Caco-2 (cell line): ENCODE data around the gene ZNF30. TPM values are rescaled to one million over a fixed set of nuclear protein-coding genes. Genes with fewer than 3 reads are reported as not detected.

Experiments
- BruUV-seq: library from RNA; stranded (reverse); fragments of 400-500 nt; replicated peaks from 2 replicates; lab custom pipeline; 2021; lab: Mats Ljungman, UMichigan
- CTCF ChIA-PET: fragments of 300-600 bp; sonication (Branson Sonifier 250); formaldehyde crosslinking; loops from one replicate; lab custom pipeline; 2022; ENCODE audit warnings: antibody characterized with exemption; lab: Charles Lee
- POLR2A ChIA-PET: fragments of 300-600 bp; sonication (Branson Sonifier 250); formaldehyde crosslinking; loops from one replicate; lab custom pipeline; 2022; ENCODE audit warnings: antibody characterized with exemption; lab: Charles Lee
- DNase-seq, 2 experiments: peaks; one replicate each; pipeline versions ENCODE4 v3.0.0 to v3.0.0-alpha.2; 2020 to 2022
- H3K27me3 ChIP-seq: replicated peaks from 2 replicates; pipeline ENCODE4 v1.6.0; 2011; ENCODE audit warnings: low read length; ENCODE audit not compliant: control insufficient read depth, insufficient read depth
- H3K36me3 ChIP-seq: 2 replicates; pipeline ENCODE4 v1.5.1; 2011; ENCODE audit warnings: low read length; ENCODE audit not compliant: control insufficient read depth, insufficient read depth
- H3K4me1 ChIP-seq: fragments of 250-450 bp; sonication (Bioruptor Pico); 2 replicates; pipeline ENCODE4 v1.5.1; 2020; ENCODE audit warnings: mild to moderate bottlenecking
- H3K4me3 ChIP-seq: 2 replicates; pipeline ENCODE4 v1.5.1; 2011; ENCODE audit warnings: low read depth, mild to moderate bottlenecking, control low read depth, low read length
- H3K9me3 ChIP-seq: fragments of 250-450 bp; sonication (Bioruptor Pico); 2 replicates; pipeline ENCODE4 v1.5.1; 2020; ENCODE audit warnings: mild to moderate bottlenecking, moderate library complexity
- H3K27ac Mint-ChIP-seq: one replicate; pipeline ENCODE4 v1.8.0; 2022; ENCODE audit warnings: mixed read lengths; ENCODE audit not compliant: unreplicated experiment
- H3K27me3 Mint-ChIP-seq: one replicate; pipeline ENCODE4 v1.8.0; 2022; ENCODE audit warnings: mixed read lengths; ENCODE audit not compliant: insufficient read depth, unreplicated experiment
- H3K36me3 Mint-ChIP-seq: one replicate; pipeline ENCODE4 v1.8.0; 2022; ENCODE audit warnings: mild to moderate bottlenecking, mixed read lengths; ENCODE audit not compliant: insufficient read depth, unreplicated experiment
- H3K4me1 Mint-ChIP-seq: one replicate; pipeline ENCODE4 v1.8.0; 2022; ENCODE audit warnings: low read depth, mixed read lengths; ENCODE audit not compliant: unreplicated experiment
- H3K4me3 Mint-ChIP-seq: one replicate; pipeline ENCODE4 v1.8.0; 2022; ENCODE audit warnings: mild to moderate bottlenecking, moderate library complexity, mixed read lengths; ENCODE audit not compliant: unreplicated experiment
- H3K9me3 Mint-ChIP-seq: one replicate; pipeline ENCODE4 v1.8.0; 2022; ENCODE audit warnings: mixed read lengths; ENCODE audit not compliant: unreplicated experiment
- intact Hi-C: fragments of 100-400 bp; cut with micrococcal nuclease; formaldehyde crosslinking; loops from one replicate; pipeline ENCODE4 v1.10.0; 2022; ENCODE audit not compliant: unreplicated experiment
- total RNA-seq: library from RNA; stranded (reverse); gene quantifications from 2 replicates; pipeline ENCODE4 v1.2.3, GENCODE V29; 2022
- TF ChIP-seq, protein P1 (sequence below), 2 experiments: fragments of 200-600 bp in 1 of 2; IDR thresholded peaks; 1 replicate in 1 of 2; 2 replicates in 1 of 2; pipeline versions ENCODE4 v1.5.1 to v1.8.0; 2011 to 2022; ENCODE audit warnings: antibody characterized with exemption in 1 of 2, control low read depth in 1 of 2, inconsistent platforms in 1 of 2, low read depth in 1 of 2, low read length in 1 of 2, mild to moderate bottlenecking in 1 of 2, moderate library complexity in 1 of 2; ENCODE audit not compliant: insufficient read depth in 1 of 2, severe bottlenecking in 1 of 2, unreplicated experiment in 1 of 2

ZNF30 gene
- total RNA-seq, 1 experiment from 2014 or later, result 5.6 TPM

- H3K27ac Mint-ChIP-seq, result peak overlapping the region; percentile 86
- peak overlapping the region; percentile 95 for H3K4me3 Mint-ChIP-seq
- intact Hi-C loops, result loop anchor here (5.0 kb wide), 1 partner anchor 74 kb away; no protein-coding TSS in a partner anchor
- peaks cover 7% of the 10 kb centered on the region for H3K36me3 Mint-ChIP-seq
- H3K4me1 Mint-ChIP-seq, result peaks cover 2% of the 10 kb centered on the region
- TSS peak; percentile 57 for BruUV-seq
- peaks cover 11% of the 10 kb centered on the region for H3K9me3 Mint-ChIP-seq
- no peaks in the 10 kb centered on the region; the same call in 1 of the 2 replicates for H3K36me3 ChIP-seq
- H3K4me1 ChIP-seq, result peaks cover 6% of the 10 kb centered on the region; the same call in 1 of the 2 replicates
- no peaks in the 10 kb centered on the region for H3K9me3 ChIP-seq
- ChIA-PET CTCF (interaction anchor here (1.1 to 1.4 kb wide), 3 partner anchors 74 to 249 kb away, joined by 3 to 4 read pairs (median 3); partner anchors contain the start of genes SCGB2B2 and ZNF302), POLR2A (interaction anchor here (1.4 kb wide), 2 partner anchors 80 to 193 kb away, joined by 5 to 7 read pairs; no protein-coding TSS in a partner anchor)
- no peaks in the 10 kb centered on the region for H3K27me3 ChIP-seq
- TF ChIP-seq, protein P1, sequence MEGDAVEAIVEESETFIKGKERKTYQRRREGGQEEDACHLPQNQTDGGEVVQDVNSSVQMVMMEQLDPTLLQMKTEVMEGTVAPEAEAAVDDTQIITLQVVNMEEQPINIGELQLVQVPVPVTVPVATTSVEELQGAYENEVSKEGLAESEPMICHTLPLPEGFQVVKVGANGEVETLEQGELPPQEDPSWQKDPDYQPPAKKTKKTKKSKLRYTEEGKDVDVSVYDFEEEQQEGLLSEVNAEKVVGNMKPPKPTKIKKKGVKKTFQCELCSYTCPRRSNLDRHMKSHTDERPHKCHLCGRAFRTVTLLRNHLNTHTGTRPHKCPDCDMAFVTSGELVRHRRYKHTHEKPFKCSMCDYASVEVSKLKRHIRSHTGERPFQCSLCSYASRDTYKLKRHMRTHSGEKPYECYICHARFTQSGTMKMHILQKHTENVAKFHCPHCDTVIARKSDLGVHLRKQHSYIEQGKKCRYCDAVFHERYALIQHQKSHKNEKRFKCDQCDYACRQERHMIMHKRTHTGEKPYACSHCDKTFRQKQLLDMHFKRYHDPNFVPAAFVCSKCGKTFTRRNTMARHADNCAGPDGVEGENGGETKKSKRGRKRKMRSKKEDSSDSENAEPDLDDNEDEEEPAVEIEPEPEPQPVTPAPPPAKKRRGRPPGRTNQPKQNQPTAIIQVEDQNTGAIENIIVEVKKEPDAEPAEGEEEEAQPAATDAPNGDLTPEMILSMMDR (IDR thresholded peaks at IDR 0.05; ENCODE audit: insufficient read depth in 1 of 2, low read depth in 1 of 2, low read length in 1 of 2, severe bottlenecking in 1 of 2, unreplicated experiment in 1 of 2), result no peak
- H3K4me3 ChIP-seq, result peak overlapping the region; percentile 6
- DNase-seq, result no peak
- no peaks in the 10 kb centered on the region for H3K27me3 Mint-ChIP-seq
These were observed 380 bp upstream of the ZNF30 start for GRCh38 chr19:34926361-34926684.

GRCh38 chr19:34932494-34932893 is 5.8 kb downstream of the ZNF30 start:
- Mint-ChIP-seq H3K9me3 (peaks cover 14% of the 10 kb centered on the region), H3K36me3 (peaks cover 33% of the 10 kb centered on the region), H3K27ac (no peak overlapping the region), H3K27me3 (no peaks in the 10 kb centered on the region), H3K4me3 (no peak overlapping the region), H3K4me1 (no peaks in the 10 kb centered on the region)
- intact Hi-C loops, result no loop called here
- Histone ChIP-seq H3K4me3 (no peak overlapping the region), H3K36me3 (peaks cover 1% of the 10 kb centered on the region; the same call in 1 of the 2 replicates), H3K27me3 (no peaks in the 10 kb centered on the region), H3K9me3 (no peaks in the 10 kb centered on the region; the same call in 1 of the 2 replicates), H3K4me1 (no peaks in the 10 kb centered on the region)
- ChIA-PET POLR2A (interaction anchor here (0.6 kb wide), 1 partner anchor 14 kb away, joined by 3 read pairs; no protein-coding TSS in a partner anchor), CTCF (no interaction called here)
- BruUV-seq, result no TSS peak
- DNase-seq, result no peak
- TF ChIP-seq, protein P1 (IDR thresholded peaks at IDR 0.05; ENCODE audit: insufficient read depth in 1 of 2, low read depth in 1 of 2, low read length in 1 of 2, severe bottlenecking in 1 of 2, unreplicated experiment in 1 of 2), result no peak

DNA sequence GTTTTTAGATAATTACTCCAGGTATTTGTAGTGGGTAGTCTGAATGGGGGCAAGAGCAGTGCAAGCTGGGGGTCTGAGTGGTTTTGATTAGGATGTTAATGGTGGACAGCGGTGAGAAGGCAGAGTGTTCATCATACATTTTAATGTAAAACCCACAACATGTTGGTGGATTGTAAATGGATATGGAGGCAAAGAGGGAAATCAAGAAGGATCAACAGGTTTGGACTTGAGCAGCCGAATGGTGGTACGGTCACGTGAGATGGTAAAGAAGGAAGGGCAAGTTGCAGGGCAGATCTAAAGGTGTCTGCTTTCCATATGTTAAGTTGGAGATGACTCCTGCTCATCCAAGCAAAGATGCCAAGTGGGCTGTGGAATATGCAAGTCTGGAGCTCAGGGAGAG is 9.5 kb downstream of the ZNF30 start:
- DNase-seq, result no peak
- POLR2A ChIA-PET, result no interaction called here
- intact Hi-C loops, result no loop called here
- H3K4me1 ChIP-seq, result no peaks in the 10 kb centered on the region
- Mint-ChIP-seq H3K36me3 (peaks cover 33% of the 10 kb centered on the region), H3K4me1 (no peaks in the 10 kb centered on the region), H3K27ac (no peak overlapping the region), H3K27me3 (no peaks in the 10 kb centered on the region), H3K4me3 (no peak overlapping the region), H3K9me3 (peaks cover 14% of the 10 kb centered on the region)
- peaks cover 1% of the 10 kb centered on the region; the same call in 1 of the 2 replicates for H3K36me3 ChIP-seq
- H3K27me3 ChIP-seq, result no peaks in the 10 kb centered on the region
- TF ChIP-seq, protein P1 (IDR thresholded peaks at IDR 0.05; ENCODE audit: insufficient read depth in 1 of 2, low read depth in 1 of 2, low read length in 1 of 2, severe bottlenecking in 1 of 2, unreplicated experiment in 1 of 2), result no peak
- CTCF ChIA-PET, result no interaction called here
- H3K9me3 ChIP-seq, result peaks cover 3% of the 10 kb centered on the region; the same call in 1 of the 2 replicates
- no peak overlapping the region for H3K4me3 ChIP-seq
- BruUV-seq, result no TSS peak
